Measurements from ENCODE around the gene GAL3ST3. TPM values are rescaled to one million over a fixed set of nuclear protein-coding genes. Genes with fewer than 3 reads are reported as not detected.

Gene GAL3ST3
- total and polyA plus RNA-seq, 2 of the 8 experiments (the other 6 are each of a cell fraction or from before 2014, with no cell fraction given) = 21.1 to 21.4 TPM

DNA sequence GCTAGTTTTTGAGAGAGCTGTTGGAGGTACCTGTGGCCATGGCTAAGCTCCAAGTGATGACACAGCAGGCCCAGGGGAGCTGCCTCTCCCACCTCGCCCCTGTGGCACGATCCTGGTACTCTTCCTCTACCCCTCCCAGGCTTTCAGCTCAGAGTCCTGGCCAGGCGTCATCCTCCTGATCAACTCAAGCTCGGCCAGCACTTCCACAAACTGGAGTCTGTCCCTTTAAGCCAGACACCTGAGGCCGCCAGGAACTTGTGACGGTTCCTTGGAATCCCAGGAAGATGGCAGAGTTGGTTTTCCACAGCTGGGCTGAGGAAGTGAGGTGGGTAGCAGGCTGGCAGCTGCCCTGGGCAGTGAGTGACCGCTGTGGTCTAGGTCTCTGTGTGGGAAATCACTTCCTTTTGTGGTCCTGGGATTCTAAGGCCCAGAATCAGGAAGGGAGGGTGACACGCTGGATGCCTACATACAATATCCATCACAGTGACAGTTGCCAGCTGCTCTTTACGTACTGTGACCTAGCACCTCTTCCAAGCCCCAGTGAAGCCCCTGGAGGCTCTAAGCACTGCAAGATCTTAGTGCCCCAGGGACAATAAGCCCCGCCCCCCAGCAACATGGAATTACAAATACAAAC lies 40.4 kb downstream of the GAL3ST3 start (continued):
- no peak for TF ChIP-seq TAF7 (optimal IDR thresholded peaks at IDR 0.05; ENCODE audit: borderline replicate concordance, low read depth, low read length)
- no peak for TF ChIP-seq POU5F1 (IDR thresholded peaks at IDR 0.05; ENCODE audit: low read depth, low read length)
- no peak for TF ChIP-seq RNF2 (IDR thresholded peaks at IDR 0.05; ENCODE audit: borderline replicate concordance, low read depth, low read length, missing control alignments, poor library complexity, severe bottlenecking)
- no peak for TF ChIP-seq ASH2L (IDR thresholded peaks at IDR 0.05; ENCODE audit: low read length)
- no peak for TF ChIP-seq POLR2AphosphoS5 (IDR thresholded peaks at IDR 0.05; ENCODE audit: low read depth, low read length)
- no peak for TF ChIP-seq TBP (IDR thresholded peaks at IDR 0.05; ENCODE audit: low read depth, low read length)
- TF ChIP-seq CEBPB (IDR thresholded peaks at IDR 0.05; ENCODE audit: low read depth, low read length) = no peak

All from H1 (cell line).